ENCODE data around the gene TICAM1. TPM values are rescaled to one million over a fixed set of nuclear protein-coding genes. Genes with fewer than 3 reads are reported as not detected.

Gene TICAM1
- 2.1 and 2.7 TPM in 2 replicates for total RNA-seq (2014; rRNA removed; shearing (Covaris generic); ENCODE audit: low replicate concordance)

- H3K9me2 ChIP-seq (replicated peaks; ENCODE audit: insufficient read depth, low read length) = no peaks in the 10 kb centered on the region
- no peaks in the 10 kb centered on the region for H4K20me1 ChIP-seq (ENCODE audit: insufficient read depth, low read depth, low read length)
- H3K9ac ChIP-seq (ENCODE audit: low read length) = peak within 1 kb of the TSS; percentile 98
- peaks cover 23% of the 10 kb centered on the region for H3K4me1 ChIP-seq (ENCODE audit: low read length)
- H2AFZ ChIP-seq (ENCODE audit: low read length) = peak within 1 kb of the TSS; percentile 100
- peak within 1 kb of the TSS; percentile 78 for H3K27ac ChIP-seq (ENCODE audit: low read length)
- H3K4me3 ChIP-seq (ENCODE audit: low read length) = peak within 1 kb of the TSS; percentile 98
- no peaks in the 10 kb centered on the region for H3K36me3 ChIP-seq (ENCODE audit: insufficient read depth, low read length)
- no peaks in the 10 kb centered on the region for H3K27me3 ChIP-seq (ENCODE audit: low read length)
- H3K79me2 ChIP-seq (ENCODE audit: low read length) = peaks cover 40% of the 10 kb centered on the region
- H3K9me3 ChIP-seq (ENCODE audit: low read length) = no peaks in the 10 kb centered on the region
- peak within 1 kb of the TSS; percentile 83 for H3K4me2 ChIP-seq (ENCODE audit: low read depth, low read length, poor library complexity, severe bottlenecking)
- peak; percentile 77 for DNase-seq
These were observed at the start of gene TICAM1 for GRCh38 chr19:4831304-4831978. TSS of gene TICAM1 (minus strand) at chr19:4831712. CDS start at chr19:4818377, 13,335 bp downstream.

- Histone ChIP-seq H4K20me1 (ENCODE audit: insufficient read depth, low read depth, low read length) (no peaks in the 10 kb centered on the region), H3K79me2 (ENCODE audit: low read length) (no peaks in the 10 kb centered on the region), H3K27ac (ENCODE audit: low read length) (no peak overlapping the region), H3K27me3 (ENCODE audit: low read length) (no peaks in the 10 kb centered on the region), H3K36me3 (ENCODE audit: insufficient read depth, low read length) (no peaks in the 10 kb centered on the region), H2AFZ (ENCODE audit: low read length) (no peak overlapping the region), H3K4me2 (ENCODE audit: low read depth, low read length, poor library complexity, severe bottlenecking) (no peak overlapping the region), H3K9me3 (ENCODE audit: low read length) (no peaks in the 10 kb centered on the region), H3K9me2 (replicated peaks; ENCODE audit: insufficient read depth, low read length) (no peaks in the 10 kb centered on the region), H3K9ac (ENCODE audit: low read length) (no peak overlapping the region), H3K4me3 (ENCODE audit: low read length) (no peak overlapping the region), H3K4me1 (ENCODE audit: low read length) (no peaks in the 10 kb centered on the region)
- DNase-seq = no peak
These were observed 47.5 kb upstream of the TICAM1 start for GRCh38 chr19:4879041-4879440.

- Histone ChIP-seq H3K9me3 (ENCODE audit: low read length) (no peaks in the 10 kb centered on the region), H3K4me1 (ENCODE audit: low read length) (no peaks in the 10 kb centered on the region), H3K36me3 (ENCODE audit: insufficient read depth, low read length) (no peaks in the 10 kb centered on the region), H3K4me3 (ENCODE audit: low read length) (no peak overlapping the region), H3K4me2 (ENCODE audit: low read depth, low read length, poor library complexity, severe bottlenecking) (no peak overlapping the region), H3K79me2 (ENCODE audit: low read length) (no peaks in the 10 kb centered on the region), H3K9ac (ENCODE audit: low read length) (no peak overlapping the region), H3K9me2 (replicated peaks; ENCODE audit: insufficient read depth, low read length) (no peaks in the 10 kb centered on the region), H3K27ac (ENCODE audit: low read length) (no peak overlapping the region), H3K27me3 (ENCODE audit: low read length) (no peaks in the 10 kb centered on the region), H2AFZ (ENCODE audit: low read length) (no peak overlapping the region), H4K20me1 (ENCODE audit: insufficient read depth, low read depth, low read length) (no peaks in the 10 kb centered on the region)
- DNase-seq = no peak
These were observed 47.0 kb upstream of the TICAM1 start for GRCh38 chr19:4878491-4878968.

- Histone ChIP-seq H3K4me2 (ENCODE audit: low read depth, low read length, poor library complexity, severe bottlenecking) (no peak overlapping the region), H3K9ac (ENCODE audit: low read length) (no peak overlapping the region), H2AFZ (ENCODE audit: low read length) (no peak overlapping the region), H3K36me3 (ENCODE audit: insufficient read depth, low read length) (no peaks in the 10 kb centered on the region), H3K4me1 (ENCODE audit: low read length) (no peaks in the 10 kb centered on the region), H4K20me1 (ENCODE audit: insufficient read depth, low read depth, low read length) (no peaks in the 10 kb centered on the region), H3K27ac (ENCODE audit: low read length) (no peak overlapping the region), H3K4me3 (ENCODE audit: low read length) (no peak overlapping the region), H3K27me3 (ENCODE audit: low read length) (no peaks in the 10 kb centered on the region), H3K79me2 (ENCODE audit: low read length) (no peaks in the 10 kb centered on the region), H3K9me2 (replicated peaks; ENCODE audit: insufficient read depth, low read length) (no peaks in the 10 kb centered on the region), H3K9me3 (ENCODE audit: low read length) (no peaks in the 10 kb centered on the region)
- DNase-seq = no peak
These were observed 46.4 kb upstream of the TICAM1 start for GRCh38 chr19:4877753-4878490.

- DNase-seq = no peak
- no peak overlapping the region for H3K4me3 ChIP-seq (ENCODE audit: low read length)
- H3K27ac ChIP-seq (ENCODE audit: low read length) = no peak overlapping the region
- H3K27me3 ChIP-seq (ENCODE audit: low read length) = no peaks in the 10 kb centered on the region
- H3K9me2 ChIP-seq (replicated peaks; ENCODE audit: insufficient read depth, low read length) = no peaks in the 10 kb centered on the region
- H3K36me3 ChIP-seq (ENCODE audit: insufficient read depth, low read length) = no peaks in the 10 kb centered on the region
- H4K20me1 ChIP-seq (ENCODE audit: insufficient read depth, low read depth, low read length) = no peaks in the 10 kb centered on the region
- no peaks in the 10 kb centered on the region for H3K9me3 ChIP-seq (ENCODE audit: low read length)
- no peak overlapping the region for H3K9ac ChIP-seq (ENCODE audit: low read length)
- H3K4me1 ChIP-seq (ENCODE audit: low read length) = no peaks in the 10 kb centered on the region
- H2AFZ ChIP-seq (ENCODE audit: low read length) = no peak overlapping the region
- H3K4me2 ChIP-seq (ENCODE audit: low read depth, low read length, poor library complexity, severe bottlenecking) = no peak overlapping the region
- H3K79me2 ChIP-seq (ENCODE audit: low read length) = no peaks in the 10 kb centered on the region
These were observed 42.4 kb upstream of the TICAM1 start for GRCh38 chr19:4873930-4874329.

- Histone ChIP-seq H3K27ac (ENCODE audit: low read length) (no peak overlapping the region), H3K9me3 (ENCODE audit: low read length) (no peaks in the 10 kb centered on the region), H3K36me3 (ENCODE audit: insufficient read depth, low read length) (no peaks in the 10 kb centered on the region), H3K4me3 (ENCODE audit: low read length) (no peak overlapping the region), H3K9ac (ENCODE audit: low read length) (no peak overlapping the region), H3K27me3 (ENCODE audit: low read length) (no peaks in the 10 kb centered on the region), H4K20me1 (ENCODE audit: insufficient read depth, low read depth, low read length) (no peaks in the 10 kb centered on the region), H3K4me2 (ENCODE audit: low read depth, low read length, poor library complexity, severe bottlenecking) (no peak overlapping the region), H2AFZ (ENCODE audit: low read length) (no peak overlapping the region), H3K9me2 (replicated peaks; ENCODE audit: insufficient read depth, low read length) (no peaks in the 10 kb centered on the region), H3K79me2 (ENCODE audit: low read length) (peaks cover 6% of the 10 kb centered on the region), H3K4me1 (ENCODE audit: low read length) (peaks cover 4% of the 10 kb centered on the region)
- no peak for DNase-seq
These were observed 40.2 kb upstream of the TICAM1 start for GRCh38 chr19:4871711-4872110.

- Histone ChIP-seq H3K36me3 (ENCODE audit: insufficient read depth, low read length) (no peaks in the 10 kb centered on the region), H3K27me3 (ENCODE audit: low read length) (no peaks in the 10 kb centered on the region), H3K9me2 (replicated peaks; ENCODE audit: insufficient read depth, low read length) (no peaks in the 10 kb centered on the region), H3K27ac (ENCODE audit: low read length) (no peak overlapping the region), H4K20me1 (ENCODE audit: insufficient read depth, low read depth, low read length) (no peaks in the 10 kb centered on the region), H3K9ac (ENCODE audit: low read length) (no peak overlapping the region), H2AFZ (ENCODE audit: low read length) (no peak overlapping the region), H3K4me1 (ENCODE audit: low read length) (peaks cover 10% of the 10 kb centered on the region), H3K79me2 (ENCODE audit: low read length) (peaks cover 13% of the 10 kb centered on the region), H3K4me3 (ENCODE audit: low read length) (no peak overlapping the region), H3K4me2 (ENCODE audit: low read depth, low read length, poor library complexity, severe bottlenecking) (no peak overlapping the region), H3K9me3 (ENCODE audit: low read length) (no peaks in the 10 kb centered on the region)
- peak; percentile 49 for DNase-seq
These were observed 38.7 kb upstream of the TICAM1 start for GRCh38 chr19:4870025-4870700.

GRCh38 chr19:4868286-4868834, 36.8 kb upstream of the TICAM1 start:
- H3K4me3 ChIP-seq (ENCODE audit: low read length) = no peak overlapping the region; the same call in 1 of the 2 replicates
- H4K20me1 ChIP-seq (ENCODE audit: insufficient read depth, low read depth, low read length) = no peaks in the 10 kb centered on the region
- H3K9ac ChIP-seq (ENCODE audit: low read length) = no peak overlapping the region
- no peaks in the 10 kb centered on the region for H3K9me3 ChIP-seq (ENCODE audit: low read length)
- no peaks in the 10 kb centered on the region for H3K9me2 ChIP-seq (replicated peaks; ENCODE audit: insufficient read depth, low read length)
- H2AFZ ChIP-seq (ENCODE audit: low read length) = no peak overlapping the region
- peak overlapping the region; percentile 85 for H3K4me2 ChIP-seq (ENCODE audit: low read depth, low read length, poor library complexity, severe bottlenecking)
- H3K36me3 ChIP-seq (ENCODE audit: insufficient read depth, low read length) = no peaks in the 10 kb centered on the region
- no peak overlapping the region for H3K27ac ChIP-seq (ENCODE audit: low read length)
- H3K27me3 ChIP-seq (ENCODE audit: low read length) = no peaks in the 10 kb centered on the region
- peaks cover 22% of the 10 kb centered on the region for H3K4me1 ChIP-seq (ENCODE audit: low read length)
- peaks cover 19% of the 10 kb centered on the region for H3K79me2 ChIP-seq (ENCODE audit: low read length)
- DNase-seq = no peak
